22Rv1 (cell line): Measurements from ENCODE around the gene CLK2.

Experiments
- ZFX ChIP-seq: fragments of 450-650 bp; IDR thresholded peaks from 2 replicates; pipeline ENCODE4 v1.6.1; 2017; ENCODE audit warnings: antibody characterized with exemption, borderline replicate concordance
- TF ChIP-seq, protein P1 (sequence below): fragments of 450-650 bp; IDR thresholded peaks from 2 replicates; pipeline ENCODE4 v1.5.1; 2017; ENCODE audit warnings: mild to moderate bottlenecking

- TF ChIP-seq, protein P1, sequence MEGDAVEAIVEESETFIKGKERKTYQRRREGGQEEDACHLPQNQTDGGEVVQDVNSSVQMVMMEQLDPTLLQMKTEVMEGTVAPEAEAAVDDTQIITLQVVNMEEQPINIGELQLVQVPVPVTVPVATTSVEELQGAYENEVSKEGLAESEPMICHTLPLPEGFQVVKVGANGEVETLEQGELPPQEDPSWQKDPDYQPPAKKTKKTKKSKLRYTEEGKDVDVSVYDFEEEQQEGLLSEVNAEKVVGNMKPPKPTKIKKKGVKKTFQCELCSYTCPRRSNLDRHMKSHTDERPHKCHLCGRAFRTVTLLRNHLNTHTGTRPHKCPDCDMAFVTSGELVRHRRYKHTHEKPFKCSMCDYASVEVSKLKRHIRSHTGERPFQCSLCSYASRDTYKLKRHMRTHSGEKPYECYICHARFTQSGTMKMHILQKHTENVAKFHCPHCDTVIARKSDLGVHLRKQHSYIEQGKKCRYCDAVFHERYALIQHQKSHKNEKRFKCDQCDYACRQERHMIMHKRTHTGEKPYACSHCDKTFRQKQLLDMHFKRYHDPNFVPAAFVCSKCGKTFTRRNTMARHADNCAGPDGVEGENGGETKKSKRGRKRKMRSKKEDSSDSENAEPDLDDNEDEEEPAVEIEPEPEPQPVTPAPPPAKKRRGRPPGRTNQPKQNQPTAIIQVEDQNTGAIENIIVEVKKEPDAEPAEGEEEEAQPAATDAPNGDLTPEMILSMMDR, result no peak
- no peak for TF ChIP-seq ZFX
Observed at GRCh38 chr1:155305881-155306391, 32.6 kb upstream of the CLK2 start.
